Esophagus squamous epithelium (tissue), 4 donors: ENCODE results near the gene MCEE.

Source experiments
- POLR2A ChIP-seq, 4 donors: fragments of 450-650 bp; IDR thresholded peaks; one replicate each; pipeline ENCODE4 v1.6.1; 2017; ENCODE audit warnings: antibody characterized with exemption in 4 of 4, mild to moderate bottlenecking in 4 of 4, moderate library complexity in 3 of 4
- TF ChIP-seq, protein P1 (sequence below), 6 experiments: fragments of 450-650 bp in 4 of 6; fragments of 200-600 bp in 2 of 6; sonication (generic) in 2 of 6; IDR thresholded peaks; one replicate each; pipeline ENCODE4 v1.5.1; 2016 to 2019; ENCODE audit warnings: antibody characterized with exemption in 6 of 6, mild to moderate bottlenecking in 4 of 6, moderate library complexity in 4 of 6

DNA sequence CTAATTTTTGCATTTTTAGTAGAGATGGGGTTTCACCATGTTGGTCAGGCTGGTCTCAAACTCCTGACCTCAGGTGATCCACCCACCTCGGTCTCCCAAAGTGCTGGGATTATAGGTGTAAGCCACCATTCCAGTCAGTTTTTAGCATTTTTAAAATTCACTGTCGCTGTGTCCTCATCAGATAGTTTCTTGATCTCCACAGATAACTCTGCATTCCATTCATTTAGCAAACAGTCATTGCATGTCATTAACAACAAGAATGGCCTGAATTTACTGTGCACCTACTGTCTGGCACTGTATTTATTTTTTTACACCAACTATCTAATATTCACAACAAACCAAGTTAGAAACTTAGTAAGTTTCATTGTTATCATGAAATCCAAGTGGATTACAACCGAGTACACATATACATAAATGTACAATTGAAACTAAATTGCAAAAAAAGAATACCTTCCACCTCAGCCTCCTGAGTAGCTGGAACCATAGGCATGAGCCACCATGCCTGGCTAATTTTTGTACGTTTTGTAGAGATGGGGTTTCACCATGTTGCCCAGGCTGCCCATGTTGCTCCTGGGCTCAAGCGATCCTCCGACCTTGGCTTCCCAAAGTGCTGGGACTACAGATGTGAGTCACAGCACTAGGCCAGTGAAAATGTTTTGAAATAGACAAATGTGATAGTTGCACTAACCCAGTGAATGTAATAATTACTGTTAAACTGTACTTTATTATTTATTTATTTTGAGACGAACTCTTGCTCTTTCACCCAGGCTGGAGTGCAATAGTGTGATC, 4.3 kb downstream of the MCEE start:
- TF ChIP-seq, protein P1, sequence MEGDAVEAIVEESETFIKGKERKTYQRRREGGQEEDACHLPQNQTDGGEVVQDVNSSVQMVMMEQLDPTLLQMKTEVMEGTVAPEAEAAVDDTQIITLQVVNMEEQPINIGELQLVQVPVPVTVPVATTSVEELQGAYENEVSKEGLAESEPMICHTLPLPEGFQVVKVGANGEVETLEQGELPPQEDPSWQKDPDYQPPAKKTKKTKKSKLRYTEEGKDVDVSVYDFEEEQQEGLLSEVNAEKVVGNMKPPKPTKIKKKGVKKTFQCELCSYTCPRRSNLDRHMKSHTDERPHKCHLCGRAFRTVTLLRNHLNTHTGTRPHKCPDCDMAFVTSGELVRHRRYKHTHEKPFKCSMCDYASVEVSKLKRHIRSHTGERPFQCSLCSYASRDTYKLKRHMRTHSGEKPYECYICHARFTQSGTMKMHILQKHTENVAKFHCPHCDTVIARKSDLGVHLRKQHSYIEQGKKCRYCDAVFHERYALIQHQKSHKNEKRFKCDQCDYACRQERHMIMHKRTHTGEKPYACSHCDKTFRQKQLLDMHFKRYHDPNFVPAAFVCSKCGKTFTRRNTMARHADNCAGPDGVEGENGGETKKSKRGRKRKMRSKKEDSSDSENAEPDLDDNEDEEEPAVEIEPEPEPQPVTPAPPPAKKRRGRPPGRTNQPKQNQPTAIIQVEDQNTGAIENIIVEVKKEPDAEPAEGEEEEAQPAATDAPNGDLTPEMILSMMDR (IDR thresholded peaks at IDR 0.05): no peak
- no peak for TF ChIP-seq POLR2A (IDR thresholded peaks at IDR 0.05)
